Fibroblast of peridontal ligament (primary cell): Measurements from ENCODE around the gene GRIN3B.
"Not testable (repeated sequence)": the region's sequence is repeated elsewhere in the genome, so short reads cannot be mapped to it uniquely, and the experiment has no call there.

ENCODE experiments used
- DNase-seq: peaks from one replicate; pipeline ENCODE4 v3.0.0-alpha.2; 2010; ENCODE audit errors: extremely low read depth

Gene GRIN3B

GRCh38 chr19:1000095-1000494 lies at the start of gene GRIN3B:
Gene GRIN3B, plus strand, starts transcription at chr19:1000419. Its CDS starts 19 bp downstream, at chr19:1000438.
- peak; percentile 27 for DNase-seq

GRCh38 chr19:952049-952679 lies 48.1 kb upstream of the GRIN3B start:
- DNase-seq: no peak

GRCh38 chr19:952680-953444 lies 47.4 kb upstream of the GRIN3B start:
- no peak for DNase-seq

- no peak for DNase-seq
Observed at GRCh38 chr19:953445-954271, 46.6 kb upstream of the GRIN3B start.

- no peak for DNase-seq
Observed at GRCh38 chr19:954272-954671, 45.9 kb upstream of the GRIN3B start.

GRCh38 chr19:954672-955494 lies 45.3 kb upstream of the GRIN3B start:
- DNase-seq: no peak

- no peak for DNase-seq
Observed at GRCh38 chr19:955803-956765, 44.1 kb upstream of the GRIN3B start.

GRCh38 chr19:956766-957440 lies 43.3 kb upstream of the GRIN3B start:
- peak; percentile 12 for DNase-seq

GRCh38 chr19:957578-957977 lies 42.6 kb upstream of the GRIN3B start:
- not testable (repeated sequence) for DNase-seq

GRCh38 chr19:958967-959855 lies 41.0 kb upstream of the GRIN3B start:
- DNase-seq: no peak

- no peak for DNase-seq
Observed at GRCh38 chr19:960020-960419, 40.2 kb upstream of the GRIN3B start.

GRCh38 chr19:960601-960938 lies 39.6 kb upstream of the GRIN3B start:
- DNase-seq: no peak

- peak; percentile 32 for DNase-seq
Observed at GRCh38 chr19:961866-962620, 38.2 kb upstream of the GRIN3B start.

- DNase-seq: no peak
Observed at GRCh38 chr19:962683-963400, 37.4 kb upstream of the GRIN3B start.

- DNase-seq: no peak
Observed at GRCh38 chr19:963486-963951, 36.7 kb upstream of the GRIN3B start.

- DNase-seq: no peak
Observed at GRCh38 chr19:964116-964520, 36.1 kb upstream of the GRIN3B start.
